Fibroblast of villous mesenchyme (primary cell): ENCODE data around the gene CCL27. TPM values are rescaled to one million over a fixed set of nuclear protein-coding genes. Genes with fewer than 3 reads are reported as not detected.
A peak's percentile ranks its signal among the peaks of the same experiment; 100 is the strongest.

Experiments
- DNase-seq: peaks from one replicate; pipeline ENCODE4 v3.0.0-alpha.2; 2010; ENCODE audit warnings: low read depth
- H3K4me3 ChIP-seq: 2 replicates; pipeline ENCODE4 v1.5.1; 2011; ENCODE audit warnings: low read depth, mild to moderate bottlenecking, low read length
- total RNA-seq: library from RNA; depleted of rRNA; stranded (reverse); fragments of >200 nt; gene quantifications from 2 replicates; pipeline ENCODE4 v1.2.3, GENCODE V29; 2012
- TF ChIP-seq, protein P1 (sequence below): IDR thresholded peaks from 2 replicates; pipeline ENCODE4 v1.5.1; 2012; ENCODE audit warnings: low read depth, mild to moderate bottlenecking, low read length; ENCODE audit not compliant: insufficient read depth

CCL27 gene, protein sequence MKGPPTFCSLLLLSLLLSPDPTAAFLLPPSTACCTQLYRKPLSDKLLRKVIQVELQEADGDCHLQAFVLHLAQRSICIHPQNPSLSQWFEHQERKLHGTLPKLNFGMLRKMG
- not detected in 2 replicates for total RNA-seq

DNA sequence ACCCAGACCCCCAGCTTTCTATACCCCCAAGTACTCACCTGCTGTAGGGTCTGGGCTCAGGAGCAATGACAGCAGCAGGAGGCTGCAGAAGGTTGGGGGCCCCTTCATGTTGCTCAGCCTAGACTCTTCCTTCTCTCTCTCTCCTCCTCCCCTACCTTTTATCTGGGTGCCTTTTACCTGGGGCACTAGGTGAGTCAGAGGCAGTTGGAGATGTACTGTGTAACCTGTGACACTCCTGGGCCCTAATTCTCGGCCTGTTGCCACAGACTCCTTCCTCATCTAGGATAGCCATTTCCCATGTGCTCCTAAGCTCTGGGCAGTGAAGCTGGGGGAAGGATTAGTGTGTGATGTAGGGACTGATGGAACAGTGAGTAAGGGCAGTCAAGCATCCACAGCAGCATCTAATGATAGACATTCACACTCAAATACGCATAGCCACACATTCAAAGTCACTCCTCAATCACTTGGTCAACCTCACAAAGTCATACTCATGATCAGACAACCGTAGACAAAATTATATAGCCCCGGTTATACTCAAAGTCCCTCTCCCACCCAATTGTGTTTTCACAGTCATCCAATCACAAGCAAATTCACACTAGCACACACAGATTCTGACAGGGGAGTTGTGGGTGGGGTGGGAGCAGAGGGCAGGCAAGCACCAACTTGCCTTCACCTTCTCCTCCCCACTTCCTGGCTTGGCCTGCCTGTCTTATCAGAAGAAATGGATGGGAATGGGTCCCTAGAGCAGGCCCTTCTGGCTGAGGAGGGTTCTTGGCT is at the start of gene CCL27:
Gene CCL27 (minus strand): TSS at position 132 of the 777 bp plus-strand sequence. CDS start 24 bp downstream, at position 108.
- no peak for DNase-seq
- H3K4me3 ChIP-seq, result no peak within 1 kb of the TSS
- TF ChIP-seq, protein P1, sequence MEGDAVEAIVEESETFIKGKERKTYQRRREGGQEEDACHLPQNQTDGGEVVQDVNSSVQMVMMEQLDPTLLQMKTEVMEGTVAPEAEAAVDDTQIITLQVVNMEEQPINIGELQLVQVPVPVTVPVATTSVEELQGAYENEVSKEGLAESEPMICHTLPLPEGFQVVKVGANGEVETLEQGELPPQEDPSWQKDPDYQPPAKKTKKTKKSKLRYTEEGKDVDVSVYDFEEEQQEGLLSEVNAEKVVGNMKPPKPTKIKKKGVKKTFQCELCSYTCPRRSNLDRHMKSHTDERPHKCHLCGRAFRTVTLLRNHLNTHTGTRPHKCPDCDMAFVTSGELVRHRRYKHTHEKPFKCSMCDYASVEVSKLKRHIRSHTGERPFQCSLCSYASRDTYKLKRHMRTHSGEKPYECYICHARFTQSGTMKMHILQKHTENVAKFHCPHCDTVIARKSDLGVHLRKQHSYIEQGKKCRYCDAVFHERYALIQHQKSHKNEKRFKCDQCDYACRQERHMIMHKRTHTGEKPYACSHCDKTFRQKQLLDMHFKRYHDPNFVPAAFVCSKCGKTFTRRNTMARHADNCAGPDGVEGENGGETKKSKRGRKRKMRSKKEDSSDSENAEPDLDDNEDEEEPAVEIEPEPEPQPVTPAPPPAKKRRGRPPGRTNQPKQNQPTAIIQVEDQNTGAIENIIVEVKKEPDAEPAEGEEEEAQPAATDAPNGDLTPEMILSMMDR, result no peak

DNA sequence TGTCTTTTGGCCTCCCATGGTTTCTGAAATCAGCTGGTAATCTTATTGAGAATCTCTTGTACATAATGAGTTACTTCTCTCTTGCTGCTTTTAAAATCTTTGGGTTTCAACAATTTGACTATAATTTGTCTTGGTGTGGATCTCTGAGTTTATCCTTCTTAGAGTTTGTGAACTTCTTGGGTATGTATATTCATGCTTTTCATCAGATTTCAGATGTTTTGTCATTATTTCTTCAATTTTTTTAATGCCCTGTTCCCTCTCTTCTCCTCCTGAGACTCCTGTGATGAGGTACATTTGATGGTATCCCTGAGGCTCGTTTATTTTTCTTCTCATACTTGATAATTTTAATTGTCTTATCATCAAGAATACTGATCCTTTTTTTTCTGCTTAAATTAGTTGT is 49.7 kb upstream of the CCL27 start:
- H3K4me3 ChIP-seq, result no peak overlapping the region
- TF ChIP-seq, protein P1, result no peak
- DNase-seq, result no peak

DNA sequence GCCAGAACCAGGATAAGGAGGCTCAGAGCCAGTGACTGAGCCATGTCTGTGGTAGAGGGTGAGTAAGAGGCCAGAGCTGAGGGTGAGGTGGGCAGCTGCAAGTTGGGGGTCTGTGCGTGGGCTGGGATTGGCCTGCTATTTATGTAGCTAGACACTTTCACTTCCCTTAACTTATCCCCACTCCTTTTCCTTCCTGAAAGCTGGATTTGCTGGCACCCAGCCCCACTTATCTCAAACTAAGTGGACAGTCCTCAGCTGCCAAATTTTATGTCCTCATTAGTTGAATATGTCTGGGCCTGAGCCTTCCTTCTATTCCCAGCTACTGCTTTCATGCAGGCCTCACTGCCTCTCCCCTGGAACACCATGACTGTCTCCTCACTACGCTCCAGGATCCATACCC is 47.6 kb upstream of the CCL27 start, which contains the start of gene CCL21:
Gene CCL21 (minus strand): TSS at position 114 of the 400 bp plus-strand sequence. CDS start 70 bp downstream, at position 44.
- no peak within 1 kb of the TSS for H3K4me3 ChIP-seq
- no peak for DNase-seq
- TF ChIP-seq, protein P1, result no peak

DNA sequence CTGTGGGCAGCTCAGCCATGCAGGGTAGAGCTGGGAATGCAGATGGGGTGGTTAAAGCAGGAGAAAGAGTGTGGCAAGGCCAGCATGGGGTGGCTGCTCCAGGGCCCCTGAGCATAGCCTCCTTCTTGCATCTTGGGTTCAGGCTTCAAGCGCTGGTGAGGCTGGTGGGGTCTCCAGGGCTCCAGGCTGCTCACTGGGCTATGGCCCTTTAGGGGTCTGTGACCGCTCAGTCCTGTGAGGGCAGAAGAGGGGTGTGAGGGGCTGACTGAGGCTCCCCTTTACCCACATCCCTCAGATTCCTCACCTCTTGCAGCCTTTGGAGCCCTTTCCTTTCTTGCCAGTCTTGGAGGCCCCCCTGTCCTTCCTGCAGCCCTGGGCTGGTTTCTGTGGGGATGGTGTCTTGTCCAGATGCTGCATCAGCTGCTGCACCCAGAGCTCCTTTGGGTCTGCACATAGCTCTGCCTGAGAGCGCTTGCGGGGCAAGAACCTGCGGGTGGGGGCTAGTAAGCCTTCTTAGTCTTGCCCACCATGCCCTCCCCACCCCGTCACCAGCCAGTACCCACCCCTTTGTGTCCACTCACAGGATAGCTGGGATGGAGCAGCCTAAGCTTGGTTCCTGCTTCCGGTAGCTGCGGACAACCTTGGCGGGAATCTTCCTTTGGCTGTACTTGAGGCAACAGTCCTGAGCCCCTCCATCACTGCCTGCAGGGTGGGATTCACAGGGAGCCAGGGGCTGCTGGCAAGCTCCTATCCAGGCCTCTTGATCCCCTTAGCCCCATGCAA is 46.9 kb upstream of the CCL27 start:
- no peak overlapping the region for H3K4me3 ChIP-seq
- DNase-seq, result no peak
- TF ChIP-seq, protein P1, result no peak

DNA sequence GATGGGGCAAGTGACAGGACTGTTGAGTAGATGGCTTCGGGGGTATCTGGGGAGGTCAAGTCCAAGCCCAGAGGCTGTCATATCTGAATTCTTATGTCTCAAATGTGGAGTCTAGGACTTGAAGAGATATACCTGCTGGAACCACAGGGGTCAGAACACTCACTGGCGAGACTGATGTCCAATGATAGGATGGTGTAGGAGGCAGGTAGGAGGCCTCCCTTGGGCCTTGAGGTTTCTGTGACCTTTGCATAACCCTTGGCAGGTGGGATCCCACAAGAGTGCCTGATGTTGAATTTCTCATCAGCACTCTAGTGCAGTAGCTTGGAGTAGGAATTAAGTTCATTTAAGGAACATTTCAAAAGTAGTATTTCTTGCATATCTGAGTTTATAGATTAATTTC is 44.7 kb upstream of the CCL27 start:
- no peak overlapping the region for H3K4me3 ChIP-seq
- DNase-seq, result no peak
- TF ChIP-seq, protein P1, result no peak

DNA sequence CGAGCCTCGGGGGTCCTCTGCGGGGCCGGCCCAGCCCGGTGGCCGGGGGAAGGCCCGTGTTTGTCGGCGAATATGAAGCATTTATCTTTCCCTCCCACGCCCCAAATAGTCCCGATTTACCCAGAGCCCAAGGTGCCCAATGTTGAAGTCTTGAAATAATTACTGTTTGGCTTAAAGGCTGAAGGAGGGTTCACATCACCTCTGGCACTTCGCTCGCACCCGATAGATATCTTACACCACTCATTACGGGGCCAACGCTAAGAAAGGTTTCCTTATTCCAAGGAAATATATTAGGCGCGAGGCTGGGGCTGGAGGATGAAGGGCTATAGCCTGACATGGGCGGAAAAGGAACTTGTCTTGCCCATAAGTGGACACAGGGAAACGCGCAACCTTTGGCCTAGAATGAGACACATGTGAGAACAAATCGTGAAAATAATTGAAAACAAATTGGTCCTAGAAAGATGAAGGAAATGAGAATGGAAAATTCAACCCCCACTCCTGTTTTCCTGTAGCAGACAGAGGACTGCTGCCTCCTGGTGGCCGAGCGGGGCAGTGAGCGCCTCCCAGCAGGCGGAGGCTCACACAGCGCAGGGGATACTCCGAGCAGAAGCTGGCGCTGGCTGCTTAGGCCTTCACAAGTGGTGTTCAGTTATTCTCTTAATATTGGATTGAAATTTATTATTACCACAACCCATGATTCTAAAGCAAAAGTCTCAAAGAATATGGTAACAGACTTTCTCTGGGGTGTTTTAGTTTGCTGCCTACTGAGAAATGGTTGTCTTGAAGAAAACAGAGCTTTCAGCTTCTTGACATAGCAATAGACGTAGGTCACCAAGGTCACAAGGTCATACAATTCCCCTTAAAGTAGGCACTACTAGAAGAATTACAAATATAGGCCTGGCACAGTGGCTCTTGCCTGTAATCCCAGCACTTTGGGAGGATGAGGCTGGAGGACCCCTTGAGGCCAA is 39.6 kb upstream of the CCL27 start:
- TF ChIP-seq, protein P1, result peak; percentile 99
- peak overlapping the region; percentile 61 for H3K4me3 ChIP-seq
- DNase-seq, result peak; percentile 83
